GM23338 (cell line): Measurements from ENCODE around the gene CCDC6. TPM values are rescaled to one million over a fixed set of nuclear protein-coding genes. Genes with fewer than 3 reads are reported as not detected.

ENCODE experiments used
- ATAC-seq: fragments of 200-7000 bp; cut with Tn5 transposase; 3 replicates; pipeline ENCODE4 v1.9.1; 2020
- DNase-seq: peaks from one replicate; pipeline ENCODE4 v3.0.0-alpha.2; 2015; ENCODE audit warnings: low spot score
- H2AFZ ChIP-seq: fragments of 200-600 bp; sonication (generic); 2 replicates; pipeline ENCODE4 v1.8.0; 2016; ENCODE audit warnings: antibody characterized with exemption, mild to moderate bottlenecking, moderate library complexity
- H3F3A ChIP-seq: fragments of 200-600 bp; sonication (generic); replicated peaks from 2 replicates; pipeline ENCODE4 v1.8.0; 2017; ENCODE audit warnings: antibody characterized with exemption, mixed run types, low read depth
- H3K27ac ChIP-seq: fragments of 200-600 bp; sonication (generic); 2 replicates; pipeline ENCODE4 v1.6.1; 2016; ENCODE audit warnings: low read depth
- H3K27me3 ChIP-seq: fragments of 200-600 bp; sonication (generic); 2 replicates; pipeline ENCODE4 v1.8.0; 2016; ENCODE audit warnings: mild to moderate bottlenecking, mixed run types, moderate library complexity; ENCODE audit not compliant: insufficient read depth
- H3K36me3 ChIP-seq: fragments of 200-600 bp; sonication (generic); 2 replicates; pipeline ENCODE4 v1.8.0; 2016; ENCODE audit warnings: mild to moderate bottlenecking; ENCODE audit not compliant: insufficient read depth
- H3K4me1 ChIP-seq: fragments of 200-600 bp; sonication (generic); 2 replicates; pipeline ENCODE4 v1.8.0; 2016; ENCODE audit warnings: mild to moderate bottlenecking, moderate library complexity; ENCODE audit not compliant: insufficient read depth
- H3K4me2 ChIP-seq: fragments of 200-600 bp; sonication (generic); 2 replicates; pipeline ENCODE4 v1.7.1; 2017; ENCODE audit warnings: mixed run types
- H3K4me3 ChIP-seq: fragments of 200-600 bp; sonication (generic); 2 replicates; pipeline ENCODE4 v1.6.1; 2016; ENCODE audit warnings: mixed run types
- H3K79me2 ChIP-seq: fragments of 200-600 bp; sonication (generic); replicated peaks from 2 replicates; pipeline ENCODE4 v1.8.0; 2017; ENCODE audit warnings: mild to moderate bottlenecking; ENCODE audit not compliant: insufficient read depth
- H3K9me2 ChIP-seq: fragments of 200-600 bp; sonication (generic); 2 replicates; pipeline ENCODE4 v1.8.0; 2017; ENCODE audit not compliant: insufficient read depth
- H4K20me1 ChIP-seq: fragments of 200-600 bp; sonication (generic); replicated peaks from 2 replicates; pipeline ENCODE4 v1.8.0; 2017; ENCODE audit warnings: mild to moderate bottlenecking; ENCODE audit not compliant: insufficient read depth
- H3K27ac Mint-ChIP-seq: 2 replicates; pipeline ENCODE4 v1.8.0; 2020; ENCODE audit warnings: inconsistent platforms, mild to moderate bottlenecking, moderate library complexity, mixed read lengths
- H3K27me3 Mint-ChIP-seq: 3 replicates; pipeline ENCODE4 v1.8.0; 2022; ENCODE audit warnings: low read depth, mild to moderate bottlenecking, moderate library complexity, mixed read lengths, inconsistent platforms; ENCODE audit not compliant: insufficient read depth, poor library complexity
- H3K36me3 Mint-ChIP-seq: 3 replicates; pipeline ENCODE4 v1.8.0; 2021; ENCODE audit warnings: low read depth, mild to moderate bottlenecking, inconsistent platforms, moderate library complexity, mixed read lengths
- H3K4me1 Mint-ChIP-seq: 3 replicates; pipeline ENCODE4 v1.8.0; 2020; ENCODE audit warnings: mild to moderate bottlenecking, inconsistent platforms, mixed read lengths
- H3K4me3 Mint-ChIP-seq: 3 replicates; pipeline ENCODE4 v1.8.0; 2021; ENCODE audit warnings: moderate library complexity, mild to moderate bottlenecking, inconsistent platforms, mixed read lengths
- H3K9me3 Mint-ChIP-seq: 3 replicates; pipeline ENCODE4 v1.8.0; 2020; ENCODE audit warnings: moderate library complexity, mild to moderate bottlenecking, inconsistent platforms, mixed read lengths
- CREB1 ChIP-seq: fragments of 250-450 bp; sonication (Bioruptor Pico); IDR thresholded peaks from 2 replicates; pipeline ENCODE4 v1.5.0; 2020; ENCODE audit warnings: low read depth, mild to moderate bottlenecking, moderate library complexity
- ETS1 ChIP-seq: IDR thresholded peaks from 2 replicates; pipeline ENCODE4 v1.6.1; 2016; ENCODE audit warnings: antibody characterized with exemption
- EZH2 ChIP-seq: fragments of 200-600 bp; sonication (generic); IDR thresholded peaks from one replicate; pipeline ENCODE4 v1.8.0; 2017; ENCODE audit warnings: antibody characterized with exemption, mild to moderate bottlenecking, low read depth; ENCODE audit not compliant: unreplicated experiment
- EZH2phosphoT487 ChIP-seq: fragments of 200-600 bp; sonication (generic); IDR thresholded peaks from one replicate; pipeline ENCODE4 v1.8.1; 2018; ENCODE audit warnings: antibody characterized with exemption; ENCODE audit not compliant: unreplicated experiment
- JUNB ChIP-seq: IDR thresholded peaks from one replicate; pipeline ENCODE4 v1.6.1; 2016; ENCODE audit warnings: antibody characterized with exemption; ENCODE audit not compliant: unreplicated experiment
- NANOG ChIP-seq: IDR thresholded peaks from 2 replicates; pipeline ENCODE4 v1.6.1; 2016; ENCODE audit warnings: antibody characterized with exemption, borderline replicate concordance
- POLR2AphosphoS5 ChIP-seq: IDR thresholded peaks from 2 replicates; pipeline ENCODE4 v1.6.1; 2016; ENCODE audit warnings: antibody characterized with exemption, low read depth
- STAT1 ChIP-seq: IDR thresholded peaks from one replicate; pipeline ENCODE4 v1.6.1; 2016; ENCODE audit warnings: antibody characterized with exemption; ENCODE audit not compliant: unreplicated experiment
- ZNF114 ChIP-seq: fragments of 250-450 bp; sonication (Bioruptor Pico); IDR thresholded peaks from 2 replicates; pipeline ENCODE4 v1.5.0; 2020; ENCODE audit warnings: mild to moderate bottlenecking, moderate library complexity
- ZNF331 ChIP-seq: fragments of 250-450 bp; sonication (Bioruptor Pico); IDR thresholded peaks from 2 replicates; pipeline ENCODE4 v1.5.0; 2020; ENCODE audit warnings: low read depth, mild to moderate bottlenecking, moderate library complexity
- ZNF462 ChIP-seq: fragments of 250-450 bp; sonication (Bioruptor Pico); IDR thresholded peaks from 2 replicates; pipeline ENCODE4 v1.5.0; 2020; ENCODE audit warnings: mild to moderate bottlenecking, moderate library complexity
- polyA plus RNA-seq: library from polyadenylated mRNA; unstranded; fragments of >200 nt; fragmentation: Nextera tagmentation; extraction: Ambion mirVana; gene quantifications from 2 replicates; pipeline ENCODE4 v1.2.1, GENCODE V29; 2016
- total RNA-seq: library from RNA; depleted of rRNA; stranded (reverse); fragments of >200 nt; shearing (Covaris generic); gene quantifications from 2 replicates; pipeline ENCODE4 v1.2.3, GENCODE V29; 2014
- TF ChIP-seq, protein P1 (sequence below): IDR thresholded peaks from one replicate; pipeline ENCODE4 v1.6.1; 2018; ENCODE audit warnings: antibody characterized with exemption; ENCODE audit not compliant: unreplicated experiment
- TF ChIP-seq, protein P2 (sequence below), 2 experiments: fragments of 200-600 bp in 1 of 2; sonication (generic) in 1 of 2; conservative IDR thresholded peaks; 2 replicates each; pipeline versions ENCODE4 v1.5.1 to v1.6.1; 2016 to 2017; ENCODE audit warnings: antibody characterized with exemption in 2 of 2, low read depth in 2 of 2, mild to moderate bottlenecking in 2 of 2, moderate library complexity in 1 of 2

CCDC6 gene
- total and polyA plus RNA-seq, 2 experiments from 2014 or later = 32.5 to 66.9 TPM

DNA sequence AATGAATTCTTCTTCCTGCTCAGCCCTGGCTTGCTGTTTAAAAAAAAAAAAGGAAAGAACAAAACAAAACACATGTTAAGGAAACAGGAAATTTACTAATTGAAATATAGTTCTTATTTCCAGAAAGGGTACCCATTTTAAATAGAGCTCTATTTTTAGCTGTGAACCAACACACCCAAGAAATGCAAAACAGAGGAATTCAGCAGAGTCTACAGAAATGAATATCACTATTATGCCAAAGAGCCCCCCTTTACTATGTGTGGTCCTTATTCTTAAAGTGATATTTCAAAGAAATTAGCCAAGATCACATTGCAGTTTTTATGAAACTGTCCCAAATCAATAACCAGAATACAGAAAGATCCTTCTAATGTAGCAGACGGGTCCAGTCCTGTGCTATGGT, 53.7 kb downstream of the CCDC6 start:
- H4K20me1 ChIP-seq = peaks cover 27% of the 10 kb centered on the region
- peaks cover 70% of the 10 kb centered on the region for H3K79me2 ChIP-seq
- H3K9me2 ChIP-seq = no peaks in the 10 kb centered on the region
- H3K9me3 Mint-ChIP-seq = no peaks in the 10 kb centered on the region
- peak overlapping the region; percentile 24 for H3K27ac Mint-ChIP-seq
- no peaks in the 10 kb centered on the region for H3K36me3 ChIP-seq
- H3K27me3 Mint-ChIP-seq = no peaks in the 10 kb centered on the region
- H3K27me3 ChIP-seq = no peaks in the 10 kb centered on the region
- peaks cover 57% of the 10 kb centered on the region for H3K4me1 Mint-ChIP-seq
- H3K4me3 ChIP-seq = no peak overlapping the region
- peaks cover 53% of the 10 kb centered on the region for H3K4me1 ChIP-seq
- H3K27ac ChIP-seq = no peak overlapping the region
- ATAC-seq (no peak), DNase-seq (no peak)
- no peak for TF ChIP-seq STAT1
- TF ChIP-seq, protein P1, sequence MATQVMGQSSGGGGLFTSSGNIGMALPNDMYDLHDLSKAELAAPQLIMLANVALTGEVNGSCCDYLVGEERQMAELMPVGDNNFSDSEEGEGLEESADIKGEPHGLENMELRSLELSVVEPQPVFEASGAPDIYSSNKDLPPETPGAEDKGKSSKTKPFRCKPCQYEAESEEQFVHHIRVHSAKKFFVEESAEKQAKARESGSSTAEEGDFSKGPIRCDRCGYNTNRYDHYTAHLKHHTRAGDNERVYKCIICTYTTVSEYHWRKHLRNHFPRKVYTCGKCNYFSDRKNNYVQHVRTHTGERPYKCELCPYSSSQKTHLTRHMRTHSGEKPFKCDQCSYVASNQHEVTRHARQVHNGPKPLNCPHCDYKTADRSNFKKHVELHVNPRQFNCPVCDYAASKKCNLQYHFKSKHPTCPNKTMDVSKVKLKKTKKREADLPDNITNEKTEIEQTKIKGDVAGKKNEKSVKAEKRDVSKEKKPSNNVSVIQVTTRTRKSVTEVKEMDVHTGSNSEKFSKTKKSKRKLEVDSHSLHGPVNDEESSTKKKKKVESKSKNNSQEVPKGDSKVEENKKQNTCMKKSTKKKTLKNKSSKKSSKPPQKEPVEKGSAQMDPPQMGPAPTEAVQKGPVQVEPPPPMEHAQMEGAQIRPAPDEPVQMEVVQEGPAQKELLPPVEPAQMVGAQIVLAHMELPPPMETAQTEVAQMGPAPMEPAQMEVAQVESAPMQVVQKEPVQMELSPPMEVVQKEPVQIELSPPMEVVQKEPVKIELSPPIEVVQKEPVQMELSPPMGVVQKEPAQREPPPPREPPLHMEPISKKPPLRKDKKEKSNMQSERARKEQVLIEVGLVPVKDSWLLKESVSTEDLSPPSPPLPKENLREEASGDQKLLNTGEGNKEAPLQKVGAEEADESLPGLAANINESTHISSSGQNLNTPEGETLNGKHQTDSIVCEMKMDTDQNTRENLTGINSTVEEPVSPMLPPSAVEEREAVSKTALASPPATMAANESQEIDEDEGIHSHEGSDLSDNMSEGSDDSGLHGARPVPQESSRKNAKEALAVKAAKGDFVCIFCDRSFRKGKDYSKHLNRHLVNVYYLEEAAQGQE = no peak
- TF ChIP-seq, protein P2, sequence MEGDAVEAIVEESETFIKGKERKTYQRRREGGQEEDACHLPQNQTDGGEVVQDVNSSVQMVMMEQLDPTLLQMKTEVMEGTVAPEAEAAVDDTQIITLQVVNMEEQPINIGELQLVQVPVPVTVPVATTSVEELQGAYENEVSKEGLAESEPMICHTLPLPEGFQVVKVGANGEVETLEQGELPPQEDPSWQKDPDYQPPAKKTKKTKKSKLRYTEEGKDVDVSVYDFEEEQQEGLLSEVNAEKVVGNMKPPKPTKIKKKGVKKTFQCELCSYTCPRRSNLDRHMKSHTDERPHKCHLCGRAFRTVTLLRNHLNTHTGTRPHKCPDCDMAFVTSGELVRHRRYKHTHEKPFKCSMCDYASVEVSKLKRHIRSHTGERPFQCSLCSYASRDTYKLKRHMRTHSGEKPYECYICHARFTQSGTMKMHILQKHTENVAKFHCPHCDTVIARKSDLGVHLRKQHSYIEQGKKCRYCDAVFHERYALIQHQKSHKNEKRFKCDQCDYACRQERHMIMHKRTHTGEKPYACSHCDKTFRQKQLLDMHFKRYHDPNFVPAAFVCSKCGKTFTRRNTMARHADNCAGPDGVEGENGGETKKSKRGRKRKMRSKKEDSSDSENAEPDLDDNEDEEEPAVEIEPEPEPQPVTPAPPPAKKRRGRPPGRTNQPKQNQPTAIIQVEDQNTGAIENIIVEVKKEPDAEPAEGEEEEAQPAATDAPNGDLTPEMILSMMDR (conservative IDR thresholded peaks at IDR 0.05; ENCODE audit: low read depth in 2 of 2) = no peak
- TF ChIP-seq ZNF114 (CRISPR knock-in tag) = no peak
- TF ChIP-seq ZNF462 (CRISPR knock-in tag) = no peak
- no peak for TF ChIP-seq ETS1
- TF ChIP-seq ZNF331 (CRISPR knock-in tag) = no peak
- TF ChIP-seq JUNB = no peak
- no peak for TF ChIP-seq CREB1
- TF ChIP-seq EZH2phosphoT487 = no peak
- TF ChIP-seq POLR2AphosphoS5 = no peak
- TF ChIP-seq NANOG = no peak
- TF ChIP-seq EZH2 = no peak
- no peak overlapping the region for H3K4me2 ChIP-seq
- no peak overlapping the region for H2AFZ ChIP-seq
- H3F3A ChIP-seq = no peaks in the 10 kb centered on the region
- no peak overlapping the region for H3K4me3 Mint-ChIP-seq
- peaks cover 15% of the 10 kb centered on the region; the same call in 2 of the 3 replicates for H3K36me3 Mint-ChIP-seq
